Transverse colon (tissue), 3 donors: ENCODE results near the gene DGCR2.

Experiments used
- POLR2A ChIP-seq: fragments of 450-650 bp; IDR thresholded peaks from one replicate; pipeline ENCODE4 v1.6.1; 2016; ENCODE audit warnings: antibody characterized with exemption, mild to moderate bottlenecking, moderate library complexity
- POLR2AphosphoS5 ChIP-seq, 3 donors: sonication (generic); formaldehyde crosslinking; IDR thresholded peaks; one replicate each; pipeline ENCODE4 v1.6.1; 2016; ENCODE audit warnings: antibody characterized with exemption in 3 of 3

- TF ChIP-seq POLR2AphosphoS5 (IDR thresholded peaks at IDR 0.05), result no peak
- TF ChIP-seq POLR2A, result no peak
Observed at GRCh38 chr22:19110646-19111045, 11.6 kb downstream of the DGCR2 start.
